ENCODE data around the gene GMDS.

GMDS gene

GRCh38 chr6:2035826-2036709 is 209.3 kb downstream of the GMDS start:
- DNase-seq (ENCODE audit: low read depth) = no peak

GRCh38 chr6:2035046-2035445 is 210.4 kb downstream of the GMDS start:
- no peak for DNase-seq (ENCODE audit: low read depth)

GRCh38 chr6:2034256-2034655 is 211.1 kb downstream of the GMDS start:
- DNase-seq (ENCODE audit: low read depth) = no peak

GRCh38 chr6:2033544-2033943 is 211.9 kb downstream of the GMDS start:
- no peak for DNase-seq (ENCODE audit: low read depth)

- DNase-seq (ENCODE audit: low read depth) = no peak
These were observed 214.6 kb downstream of the GMDS start for GRCh38 chr6:2030682-2031244.

- DNase-seq (ENCODE audit: low read depth) = no peak
These were observed 215.5 kb downstream of the GMDS start for GRCh38 chr6:2029952-2030351.

- DNase-seq (ENCODE audit: low read depth) = no peak
These were observed 216.1 kb downstream of the GMDS start for GRCh38 chr6:2029130-2029794.

- no peak for DNase-seq (ENCODE audit: low read depth)
These were observed 216.9 kb downstream of the GMDS start for GRCh38 chr6:2028457-2029038.

- no peak for DNase-seq (ENCODE audit: low read depth)
These were observed 219.3 kb downstream of the GMDS start for GRCh38 chr6:2026133-2026532.

- DNase-seq (ENCODE audit: low read depth) = peak; percentile 75
These were observed 223.7 kb downstream of the GMDS start for GRCh38 chr6:2021713-2022125.

GRCh38 chr6:2020909-2021308 is 224.5 kb downstream of the GMDS start:
- DNase-seq (ENCODE audit: low read depth) = peak; percentile 49

- no peak for DNase-seq (ENCODE audit: low read depth)
These were observed 226.4 kb downstream of the GMDS start for GRCh38 chr6:2019051-2019450.

- DNase-seq (ENCODE audit: low read depth) = no peak
These were observed 229.4 kb downstream of the GMDS start for GRCh38 chr6:2016040-2016439.

- no peak for DNase-seq (ENCODE audit: low read depth)
These were observed 236.9 kb downstream of the GMDS start for GRCh38 chr6:2008383-2008976.

GRCh38 chr6:2007165-2007564 is 238.2 kb downstream of the GMDS start:
- DNase-seq (ENCODE audit: low read depth) = no peak

GRCh38 chr6:2004888-2005287 is 240.5 kb downstream of the GMDS start:
- no peak for DNase-seq (ENCODE audit: low read depth)

GRCh38 chr6:2000962-2001361 is 244.4 kb downstream of the GMDS start:
- DNase-seq (ENCODE audit: low read depth) = no peak

GRCh38 chr6:1997702-1998101 is 247.7 kb downstream of the GMDS start:
- DNase-seq (ENCODE audit: low read depth) = no peak

- DNase-seq (ENCODE audit: low read depth) = no peak
These were observed 249.8 kb downstream of the GMDS start for GRCh38 chr6:1995636-1996035.

GRCh38 chr6:1993042-1993441 is 252.4 kb downstream of the GMDS start:
- DNase-seq (ENCODE audit: low read depth) = no peak

GRCh38 chr6:1991332-1991878 is 254.0 kb downstream of the GMDS start:
- DNase-seq (ENCODE audit: low read depth) = no peak

GRCh38 chr6:1988843-1989242 is 256.6 kb downstream of the GMDS start:
- DNase-seq (ENCODE audit: low read depth) = no peak
